Retinal pigment epithelial cell (primary cell): ENCODE data around the gene PRKCZ.

Experiments
- DNase-seq: peaks from one replicate; pipeline ENCODE4 v3.0.0-alpha.2; 2010; ENCODE audit warnings: low read depth
- H3K4me3 ChIP-seq: 2 replicates; pipeline ENCODE4 v1.5.1; 2011; ENCODE audit warnings: mild to moderate bottlenecking, low read length, control low read depth, moderate library complexity
- TF ChIP-seq, protein P1 (sequence below): conservative IDR thresholded peaks from 2 replicates; pipeline ENCODE4 v1.5.1; 2011; ENCODE audit warnings: low read depth, low read length, control low read depth, inconsistent platforms

Gene PRKCZ

GRCh38 chr1:2032737-2033136 is 17.5 kb upstream of the PRKCZ start:
- no peak overlapping the region for H3K4me3 ChIP-seq
- no peak for DNase-seq
- TF ChIP-seq, protein P1, sequence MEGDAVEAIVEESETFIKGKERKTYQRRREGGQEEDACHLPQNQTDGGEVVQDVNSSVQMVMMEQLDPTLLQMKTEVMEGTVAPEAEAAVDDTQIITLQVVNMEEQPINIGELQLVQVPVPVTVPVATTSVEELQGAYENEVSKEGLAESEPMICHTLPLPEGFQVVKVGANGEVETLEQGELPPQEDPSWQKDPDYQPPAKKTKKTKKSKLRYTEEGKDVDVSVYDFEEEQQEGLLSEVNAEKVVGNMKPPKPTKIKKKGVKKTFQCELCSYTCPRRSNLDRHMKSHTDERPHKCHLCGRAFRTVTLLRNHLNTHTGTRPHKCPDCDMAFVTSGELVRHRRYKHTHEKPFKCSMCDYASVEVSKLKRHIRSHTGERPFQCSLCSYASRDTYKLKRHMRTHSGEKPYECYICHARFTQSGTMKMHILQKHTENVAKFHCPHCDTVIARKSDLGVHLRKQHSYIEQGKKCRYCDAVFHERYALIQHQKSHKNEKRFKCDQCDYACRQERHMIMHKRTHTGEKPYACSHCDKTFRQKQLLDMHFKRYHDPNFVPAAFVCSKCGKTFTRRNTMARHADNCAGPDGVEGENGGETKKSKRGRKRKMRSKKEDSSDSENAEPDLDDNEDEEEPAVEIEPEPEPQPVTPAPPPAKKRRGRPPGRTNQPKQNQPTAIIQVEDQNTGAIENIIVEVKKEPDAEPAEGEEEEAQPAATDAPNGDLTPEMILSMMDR: no peak

DNA sequence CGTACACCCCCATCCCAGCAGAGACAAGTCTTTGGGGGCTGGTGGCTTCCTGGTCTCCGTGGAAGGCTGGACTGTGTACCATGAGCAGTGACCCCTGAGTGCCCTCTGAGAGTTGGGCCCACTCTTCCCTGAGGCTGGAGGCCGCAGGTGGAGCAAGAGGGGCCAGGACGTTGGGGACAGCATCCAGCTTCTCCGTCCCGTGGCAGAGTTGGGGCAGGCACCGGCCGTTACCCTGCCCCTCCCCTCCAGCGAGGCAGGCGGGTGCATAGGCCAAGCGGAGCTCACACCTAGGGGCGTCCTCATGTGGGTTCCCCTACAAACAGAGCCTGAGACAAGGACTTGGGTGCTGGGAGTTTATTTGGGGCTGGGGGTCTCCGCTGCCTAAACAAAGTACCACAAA is 17.0 kb upstream of the PRKCZ start:
- TF ChIP-seq, protein P1: no peak
- H3K4me3 ChIP-seq: no peak overlapping the region
- no peak for DNase-seq

DNA sequence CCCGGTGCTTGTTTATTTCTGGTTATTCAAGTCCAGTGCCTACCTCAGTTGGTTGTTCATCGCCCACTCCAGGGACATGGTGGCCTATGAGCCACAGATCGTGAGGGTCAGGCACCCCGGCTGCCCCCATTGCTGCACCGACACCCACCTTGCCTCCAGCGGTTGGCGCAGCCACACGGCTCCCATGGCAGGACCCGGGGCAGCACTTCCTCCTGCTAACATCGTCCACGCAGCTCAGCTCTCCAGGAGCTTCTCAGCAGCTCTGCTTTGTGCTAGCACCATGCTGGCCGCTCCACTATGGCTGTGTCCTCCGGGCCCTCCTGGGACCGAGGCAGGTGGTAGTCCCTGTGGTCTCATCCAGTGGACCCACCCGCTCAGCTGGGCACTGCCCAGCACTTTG is 13.9 kb upstream of the PRKCZ start:
- no peak for DNase-seq
- TF ChIP-seq, protein P1: no peak
- H3K4me3 ChIP-seq: no peak overlapping the region

GRCh38 chr1:2037314-2037979 is 12.8 kb upstream of the PRKCZ start:
- TF ChIP-seq, protein P1: no peak
- no peak overlapping the region for H3K4me3 ChIP-seq
- DNase-seq: no peak

GRCh38 chr1:2038229-2038628 is 12.0 kb upstream of the PRKCZ start:
- TF ChIP-seq, protein P1: no peak
- H3K4me3 ChIP-seq: no peak overlapping the region
- no peak for DNase-seq

GRCh38 chr1:2039251-2039650 is 11.0 kb upstream of the PRKCZ start:
- H3K4me3 ChIP-seq: no peak overlapping the region
- no peak for DNase-seq
- TF ChIP-seq, protein P1: no peak

- TF ChIP-seq, protein P1: no peak
- H3K4me3 ChIP-seq: no peak overlapping the region
- DNase-seq: no peak
Measured at GRCh38 chr1:2041305-2041704, 8.9 kb upstream of the PRKCZ start.
